Measurements from ENCODE around the gene LRRC30.

LRRC30 gene

GRCh38 chr18:7221424-7222155 is 9.3 kb upstream of the LRRC30 start:
- peak; percentile 98 for TF ChIP-seq CTCF (conservative IDR thresholded peaks at IDR 0.05; ENCODE audit: low read depth, low read length)
- DNase-seq (ENCODE audit: low read depth) = peak; percentile 92
- no peak overlapping the region for H3K4me3 ChIP-seq (ENCODE audit: low read depth, low read length)

DNA sequence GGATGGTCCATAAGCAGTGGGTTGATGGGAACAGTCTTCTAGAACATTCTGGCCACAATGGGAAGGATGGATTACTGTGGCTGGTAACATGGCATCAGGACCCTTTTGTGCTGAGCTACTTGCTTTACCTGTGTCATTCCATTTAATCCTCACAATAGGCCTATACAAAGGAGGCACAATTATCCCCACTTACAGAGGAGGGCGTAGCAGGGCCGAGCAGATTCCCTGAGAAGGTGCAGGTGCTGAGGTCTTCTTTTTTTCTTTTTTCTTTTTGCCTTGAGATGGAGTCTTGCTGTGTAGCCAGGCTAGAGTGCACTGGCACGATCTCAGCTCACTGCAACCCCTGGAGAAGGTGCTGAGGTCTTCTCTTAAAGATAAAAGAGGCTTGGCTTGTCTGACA is 6.7 kb upstream of the LRRC30 start:
- no peak overlapping the region for H3K4me3 ChIP-seq (ENCODE audit: low read depth, low read length)
- TF ChIP-seq CTCF (conservative IDR thresholded peaks at IDR 0.05; ENCODE audit: low read depth, low read length) = no peak
- DNase-seq (ENCODE audit: low read depth) = no peak

GRCh38 chr18:7232218-7232617 is 1.3 kb downstream of the LRRC30 start:
- H3K4me3 ChIP-seq (ENCODE audit: low read depth, low read length) = no peak overlapping the region
- no peak for DNase-seq (ENCODE audit: low read depth)
- TF ChIP-seq CTCF (conservative IDR thresholded peaks at IDR 0.05; ENCODE audit: low read depth, low read length) = no peak

DNA sequence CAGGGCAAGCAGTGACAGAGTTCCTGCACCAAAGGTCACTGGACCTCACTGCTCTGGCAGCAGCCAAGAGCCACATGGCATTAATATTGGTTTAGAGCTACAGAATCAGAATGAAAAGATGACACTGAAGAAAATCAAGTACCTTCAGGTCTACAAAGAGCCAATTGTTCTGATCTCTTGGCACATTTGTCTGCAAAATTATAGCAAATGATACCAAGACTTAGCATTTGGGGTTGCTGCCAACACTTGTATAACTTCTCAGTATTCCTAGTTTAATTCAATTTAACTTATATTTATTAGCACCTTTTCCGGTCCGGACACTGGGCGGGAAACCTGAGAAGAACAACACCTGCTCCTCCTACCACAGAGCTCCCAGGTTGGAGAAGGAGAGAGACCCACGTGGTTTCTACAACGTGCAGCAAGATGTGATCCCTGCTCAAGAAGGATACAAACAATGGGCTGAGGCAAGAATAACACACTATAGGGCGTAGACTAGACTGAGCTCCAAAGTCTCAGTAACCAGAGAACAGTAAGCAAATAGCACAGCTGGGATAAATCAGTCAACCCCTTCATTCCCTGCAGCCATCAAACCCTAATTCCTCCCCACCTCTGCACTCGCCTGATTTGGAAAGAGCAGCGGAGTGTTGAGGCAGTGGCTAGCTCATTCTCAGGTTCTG is 2.4 kb downstream of the LRRC30 start:
- no peak for DNase-seq (ENCODE audit: low read depth)
- H3K4me3 ChIP-seq (ENCODE audit: low read depth, low read length) = no peak overlapping the region
- TF ChIP-seq CTCF (conservative IDR thresholded peaks at IDR 0.05; ENCODE audit: low read depth, low read length) = no peak

GRCh38 chr18:7234091-7234490 is 3.2 kb downstream of the LRRC30 start:
- no peak overlapping the region for H3K4me3 ChIP-seq (ENCODE audit: low read depth, low read length)
- no peak for TF ChIP-seq CTCF (conservative IDR thresholded peaks at IDR 0.05; ENCODE audit: low read depth, low read length)
- DNase-seq (ENCODE audit: low read depth) = no peak

- H3K4me3 ChIP-seq (ENCODE audit: low read depth, low read length) = no peak overlapping the region
- no peak for DNase-seq (ENCODE audit: low read depth)
- TF ChIP-seq CTCF (conservative IDR thresholded peaks at IDR 0.05; ENCODE audit: low read depth, low read length) = no peak
These were observed 4.1 kb downstream of the LRRC30 start for GRCh38 chr18:7234956-7235355.

DNA sequence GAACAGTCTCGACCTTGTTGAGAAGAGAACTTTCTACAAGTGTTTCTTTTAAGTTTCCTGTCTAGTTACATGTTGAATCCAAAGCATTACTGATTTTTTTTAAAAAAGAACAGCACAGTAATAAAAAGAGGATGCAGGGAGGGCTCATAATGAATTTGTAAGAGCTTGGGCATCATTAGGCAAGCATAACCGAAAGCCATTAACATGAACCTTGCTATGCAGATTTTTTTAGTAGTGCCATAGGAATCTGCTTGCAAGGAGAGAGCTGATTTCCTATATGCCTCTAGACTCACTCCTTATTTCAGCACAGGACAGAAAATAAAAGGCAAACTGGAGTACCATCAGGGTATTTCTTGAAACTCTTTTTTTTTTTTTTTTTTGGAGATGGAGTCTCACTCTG is 5.2 kb downstream of the LRRC30 start:
- no peak for TF ChIP-seq CTCF (conservative IDR thresholded peaks at IDR 0.05; ENCODE audit: low read depth, low read length)
- no peak for DNase-seq (ENCODE audit: low read depth)
- no peak overlapping the region for H3K4me3 ChIP-seq (ENCODE audit: low read depth, low read length)

All from choroid plexus epithelial cell (primary cell).